ENCODE data around the gene ITPKC.
A peak's percentile ranks its signal among the peaks of the same experiment; 100 is the strongest.

The ITPKC gene

DNA sequence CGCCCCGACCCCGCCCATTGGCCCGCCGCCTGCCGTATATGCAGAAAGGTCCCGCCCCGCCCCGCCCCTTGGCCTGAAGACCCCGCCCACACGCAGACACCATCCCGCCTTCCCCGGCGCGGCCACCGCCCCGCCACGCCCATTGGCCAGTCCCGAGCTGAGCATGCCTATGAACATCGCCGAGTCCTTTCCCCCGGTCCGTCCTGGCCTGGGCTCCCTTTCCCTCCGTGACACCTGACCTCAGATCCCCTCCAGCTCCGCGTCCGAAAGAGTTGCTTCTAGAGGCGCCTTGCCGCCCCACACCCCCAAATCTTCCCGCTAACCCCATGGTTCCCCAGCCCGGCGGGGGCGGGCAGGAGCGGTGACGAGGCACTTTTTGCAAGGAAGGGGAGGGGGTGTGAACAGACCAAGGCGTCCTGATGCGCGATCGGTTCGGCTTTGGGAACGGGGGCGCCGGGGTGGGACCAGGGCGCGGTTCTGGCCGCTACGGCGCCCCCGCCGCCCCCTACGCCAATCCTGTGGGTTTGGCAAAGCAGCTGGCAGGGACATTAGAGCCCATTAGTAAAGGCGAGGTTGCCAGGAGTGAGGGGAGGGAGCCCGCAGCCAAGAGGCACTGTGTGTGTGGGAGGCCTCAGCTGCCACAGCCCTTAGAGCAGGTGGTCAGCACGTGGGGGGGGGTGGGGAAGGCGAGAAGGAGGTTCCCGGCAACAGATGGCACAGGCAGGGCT, 26.1 kb upstream of the ITPKC start:
- DNase-seq: peak; percentile 37 to 93 (median 82)

DNA sequence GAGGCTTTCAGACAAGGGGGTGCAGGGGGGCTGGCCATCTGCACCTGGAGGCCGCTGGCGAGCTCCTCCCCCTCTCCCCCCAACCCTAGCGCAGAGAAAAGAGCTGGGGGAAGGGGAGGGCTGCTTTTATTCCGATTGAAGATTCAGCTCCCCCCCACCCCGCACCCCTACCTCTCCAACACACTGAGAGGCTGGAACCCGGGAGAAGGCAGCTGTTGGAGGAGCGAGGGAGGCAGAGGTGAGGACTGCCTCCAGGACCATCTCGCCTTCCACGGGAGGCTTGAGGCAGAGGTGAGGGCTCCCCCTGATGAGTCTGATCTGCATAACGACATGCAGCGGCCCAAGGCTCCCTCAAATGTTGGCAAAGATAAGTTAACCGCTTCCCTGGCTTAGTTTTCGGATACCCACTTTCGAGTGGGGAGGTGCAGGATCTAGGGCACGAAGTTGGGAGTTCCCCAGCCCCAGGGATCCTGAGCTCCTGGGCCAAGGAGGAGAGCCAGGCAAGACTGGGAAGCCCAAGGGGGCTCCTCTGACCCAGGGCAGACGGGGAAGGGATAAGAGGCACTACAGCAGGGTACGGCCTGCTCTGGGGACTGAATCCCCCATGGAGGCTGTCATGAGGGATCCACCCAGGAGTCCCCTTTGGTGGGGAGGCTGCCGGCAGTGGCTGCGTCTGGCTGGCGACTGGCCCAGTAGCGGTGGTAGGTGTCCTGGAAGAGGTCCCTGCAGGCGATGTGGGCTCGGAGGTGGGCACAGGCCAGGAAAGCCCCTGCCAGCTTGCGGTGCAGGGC, 25.3 kb upstream of the ITPKC start:
- no peak for DNase-seq

DNA sequence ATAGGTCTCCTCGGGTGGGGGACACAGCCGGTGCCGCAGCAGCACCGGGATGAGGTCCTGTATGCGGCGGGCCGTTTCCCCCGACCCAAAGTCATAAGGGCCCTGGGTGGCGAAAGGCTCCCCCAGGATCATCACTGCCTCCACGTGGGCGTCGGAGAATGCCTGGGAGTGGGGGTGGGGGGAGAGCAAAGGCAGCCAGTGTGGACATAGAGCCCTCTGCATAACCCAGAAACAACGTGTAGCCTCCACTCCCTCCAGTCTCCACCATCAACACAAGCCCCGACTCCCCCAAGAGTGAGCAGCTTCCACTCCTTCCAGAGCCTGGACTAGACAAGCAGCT, 24.7 kb upstream of the ITPKC start:
- no peak for DNase-seq

DNA sequence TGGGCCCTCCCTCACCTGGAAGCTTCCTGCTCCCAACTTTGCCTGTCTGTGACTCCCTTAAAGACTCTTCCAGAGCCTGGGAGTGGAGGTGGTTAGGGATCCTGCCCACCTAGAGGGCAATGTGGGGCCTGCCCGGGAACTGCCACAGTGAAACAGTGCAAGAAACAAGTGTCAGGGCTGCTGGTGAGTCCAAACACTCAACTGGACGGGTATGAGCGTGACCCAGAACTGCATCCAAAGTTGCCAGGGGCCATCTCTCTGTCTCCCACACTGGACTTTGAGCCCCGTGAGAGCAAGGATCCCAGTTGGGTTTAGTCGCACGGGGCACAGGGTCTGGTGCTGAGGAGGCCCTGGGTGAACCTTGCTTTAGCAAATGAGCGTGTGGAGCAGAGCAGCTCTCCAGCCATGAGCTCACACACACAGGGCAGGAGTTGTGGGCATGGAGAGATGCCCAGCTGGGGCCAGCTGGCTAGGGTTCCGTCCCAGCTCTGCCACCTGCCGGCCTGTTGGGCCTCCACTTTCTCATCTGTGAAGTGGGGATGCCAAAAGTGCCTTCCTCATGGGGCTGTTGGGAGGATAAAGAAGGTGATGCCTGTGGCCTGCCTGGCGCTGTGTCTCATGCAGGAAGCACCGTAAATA, 23.6 kb upstream of the ITPKC start:
- peak in 1 of 14 donors; percentile 16 for DNase-seq

DNA sequence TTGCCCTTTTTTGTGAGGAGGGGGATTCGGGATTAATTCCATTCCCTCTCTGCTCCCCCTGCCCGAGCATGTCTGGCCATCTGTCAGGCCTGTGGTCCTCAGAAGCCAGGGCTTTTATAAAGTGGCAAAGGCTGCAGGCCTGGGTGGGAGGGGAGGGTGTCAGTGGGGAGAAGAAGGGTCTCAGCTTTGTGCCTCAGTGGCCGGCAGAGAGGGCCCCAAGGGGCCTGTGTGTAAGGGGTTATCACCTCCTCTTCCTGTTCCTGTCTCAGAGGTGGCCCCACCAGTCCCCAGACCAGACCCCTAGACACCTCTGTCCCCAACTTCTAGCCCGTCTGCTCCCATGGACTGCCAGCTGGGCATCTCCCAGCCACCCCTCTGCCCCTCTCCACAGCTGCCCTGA, 23.0 kb upstream of the ITPKC start:
- DNase-seq: no peak

DNA sequence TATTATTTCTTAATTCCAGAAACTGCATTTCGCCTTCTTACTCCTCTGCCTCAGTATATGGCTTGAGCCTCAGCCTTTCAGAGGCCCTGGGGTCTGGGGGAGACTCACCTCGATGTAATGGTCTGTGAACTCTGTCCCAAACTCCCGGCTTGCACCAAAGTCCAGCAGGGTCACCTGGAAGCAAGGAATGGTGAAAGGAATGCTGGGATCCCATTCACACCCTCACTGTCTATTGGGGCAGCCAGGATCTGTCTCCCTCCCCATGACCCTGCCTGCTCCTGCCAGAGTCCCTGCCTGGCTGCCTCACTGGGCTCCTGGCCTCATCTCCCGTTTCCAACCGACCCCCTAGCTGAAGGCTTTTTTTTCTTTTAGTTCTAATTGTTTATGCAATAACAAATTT, 21.0 kb upstream of the ITPKC start:
- no peak for DNase-seq

DNA sequence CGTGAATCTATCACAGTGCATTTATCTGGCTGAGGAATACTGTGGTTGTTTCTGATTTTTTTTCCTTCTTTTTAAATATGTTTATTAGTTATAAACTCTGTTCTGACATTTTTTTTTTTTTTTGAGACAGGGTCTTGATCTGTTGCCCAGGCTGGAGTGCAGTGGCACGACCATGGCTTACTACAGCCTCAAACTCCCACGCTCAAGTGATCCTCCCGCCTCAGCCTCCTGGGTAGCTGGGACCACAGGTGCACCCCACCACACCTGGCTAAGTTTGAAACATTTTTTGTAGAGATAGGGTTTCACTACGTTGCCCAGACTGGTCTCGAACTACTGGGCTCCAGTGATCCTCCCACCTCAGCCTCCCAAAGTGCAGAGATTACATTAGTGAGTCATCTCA, 19.9 kb upstream of the ITPKC start:
- no peak for DNase-seq

DNA sequence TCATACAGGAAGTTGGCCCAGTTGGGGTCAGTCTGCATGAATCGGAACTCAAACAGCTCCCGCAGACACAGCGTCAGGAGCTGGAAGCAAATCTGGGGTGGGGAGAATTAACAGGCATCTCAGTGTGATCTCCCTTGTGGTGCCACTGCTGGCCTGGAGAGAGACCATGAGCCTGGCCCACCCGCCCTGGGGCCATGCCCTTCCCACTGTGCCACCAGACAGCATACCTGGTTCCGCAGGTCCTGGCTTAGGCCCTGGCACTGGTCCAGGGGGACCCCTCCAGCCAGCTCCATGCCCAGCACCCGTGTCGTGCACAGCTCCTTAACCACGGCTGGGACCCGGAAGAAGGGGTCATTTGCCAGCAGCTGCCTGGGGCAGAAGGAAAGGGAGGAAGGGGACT, 16.8 kb upstream of the ITPKC start:
- no peak for DNase-seq

DNA sequence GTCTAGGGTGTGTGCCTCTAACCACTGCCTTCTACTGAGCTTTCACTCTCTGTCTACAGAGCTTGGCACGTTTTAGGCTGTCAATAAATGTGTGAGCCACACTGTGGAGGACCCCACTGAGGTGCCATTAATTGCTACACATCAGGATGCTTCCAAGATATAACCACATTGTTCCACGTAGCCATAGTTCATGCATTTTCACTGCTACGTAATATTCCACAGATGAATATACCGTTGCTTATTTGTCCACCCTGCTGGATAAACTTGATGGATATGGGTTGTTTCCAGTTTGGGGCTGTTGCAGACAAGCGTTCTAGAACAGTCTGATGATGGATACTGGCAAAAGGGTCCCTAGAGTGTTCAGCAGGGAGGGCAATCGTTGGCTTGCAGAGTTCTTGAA, 15.2 kb upstream of the ITPKC start:
- no peak for DNase-seq

DNA sequence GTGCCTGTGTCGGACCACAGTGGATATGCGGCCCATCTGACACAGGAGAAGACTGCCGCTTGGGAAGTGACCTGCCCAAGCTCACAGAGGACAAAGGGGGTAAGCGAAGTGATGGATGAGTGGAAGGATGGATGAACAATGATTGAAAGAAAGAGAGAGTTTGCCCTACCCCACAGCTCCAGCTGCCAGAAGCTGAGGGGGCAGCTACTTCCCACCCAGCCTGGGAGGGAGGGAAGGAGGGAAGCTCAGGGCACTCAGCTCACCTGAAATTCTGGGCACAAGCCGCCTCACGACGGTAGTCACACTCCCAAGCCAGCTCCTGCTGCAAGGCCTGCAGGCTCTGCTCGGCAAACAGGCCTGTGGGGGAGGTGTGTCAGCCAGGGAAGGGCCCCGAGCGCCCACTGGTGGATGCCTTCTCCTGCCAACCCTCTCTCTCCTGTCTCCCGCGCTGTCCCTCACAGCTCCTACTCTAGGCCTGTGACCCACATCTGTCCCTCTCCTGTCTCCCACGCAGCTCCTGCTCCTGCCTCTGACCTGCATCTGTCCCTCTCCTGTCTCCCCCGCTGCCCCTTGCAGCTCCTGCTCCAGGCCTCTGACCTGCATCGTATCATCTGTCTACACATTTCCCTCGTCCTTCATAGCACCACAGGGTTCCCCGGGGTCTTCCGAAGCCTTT, 14.4 kb upstream of the ITPKC start:
- DNase-seq: peak in 2 of 14 donors; percentile 20 to 83

DNA sequence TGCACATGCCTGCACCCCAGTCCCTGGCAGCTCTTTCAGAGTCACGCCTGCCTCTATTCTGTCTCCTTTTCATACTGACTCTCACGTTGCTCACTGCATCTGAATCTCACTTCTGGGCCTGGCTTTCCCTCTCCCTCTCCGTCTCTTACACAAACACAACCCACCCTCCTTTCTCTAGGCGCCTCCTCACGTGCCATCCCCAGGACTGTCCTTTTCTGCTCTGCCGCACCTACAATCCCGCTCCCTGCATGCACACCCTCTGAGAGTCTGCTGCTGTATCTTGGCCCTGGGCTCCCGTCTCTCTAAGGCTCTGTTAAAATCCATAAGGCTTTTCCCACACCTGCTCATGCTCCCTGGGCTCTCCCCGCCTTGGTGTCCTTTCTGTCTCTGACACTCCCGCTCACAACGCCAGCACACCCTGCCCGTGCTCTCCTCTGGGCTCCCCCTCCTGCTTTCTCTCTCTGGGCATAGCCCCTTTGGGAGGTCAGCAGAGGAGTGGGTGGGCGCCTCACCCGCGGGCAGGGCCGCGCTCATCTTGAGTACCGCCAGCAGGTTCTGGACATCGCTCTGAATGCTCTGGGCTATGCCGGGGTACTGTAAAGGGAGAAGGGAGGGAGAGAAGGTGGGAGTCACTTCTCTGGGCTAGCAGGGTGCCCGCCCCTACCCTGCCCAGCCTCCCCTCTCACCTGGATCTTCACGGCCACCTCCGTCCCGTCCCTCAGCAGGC, 13.7 kb upstream of the ITPKC start:
- DNase-seq: peak in 1 of 14 donors; percentile 61

DNA sequence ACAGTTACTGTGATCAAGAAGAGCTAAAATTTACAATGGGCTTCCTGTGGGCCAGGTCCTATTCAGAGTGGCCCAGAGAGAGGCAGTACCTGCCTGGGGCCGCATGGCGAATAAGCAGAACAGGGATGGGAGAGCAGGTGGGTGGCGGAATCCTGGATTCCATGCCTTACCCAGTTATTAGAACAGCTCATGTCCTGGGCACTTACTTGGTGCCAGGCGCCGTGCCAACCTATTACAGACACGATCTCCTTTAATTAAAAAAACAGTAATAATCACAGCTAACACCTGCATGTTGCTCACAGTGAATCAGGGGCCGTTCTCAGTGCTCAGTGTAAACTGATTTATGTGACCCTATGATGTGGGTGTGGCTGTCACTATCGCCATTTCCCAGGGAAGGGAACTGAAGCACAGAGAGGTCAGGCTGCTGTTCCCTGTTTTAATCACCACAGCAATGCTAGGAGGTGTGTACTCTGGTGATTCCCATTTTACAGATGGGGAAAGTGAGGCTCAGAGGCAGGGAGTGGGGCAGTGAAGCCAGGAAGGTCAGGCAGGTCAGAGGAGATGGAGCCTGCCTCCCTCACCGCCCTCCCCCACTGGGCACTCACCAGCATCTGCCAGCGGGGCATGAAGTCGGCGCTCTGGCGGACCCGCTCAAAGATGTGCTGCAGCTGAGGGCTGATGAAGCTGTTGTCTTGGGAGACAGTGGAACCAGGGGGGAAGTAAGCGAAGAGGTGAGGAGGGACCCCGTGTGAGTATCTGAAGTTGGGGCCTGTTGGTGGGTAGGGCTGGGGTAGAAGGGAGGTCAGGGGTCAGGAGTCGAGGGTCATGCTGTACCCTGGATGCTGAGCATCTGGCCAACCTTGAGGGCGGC, 12.2 kb upstream of the ITPKC start:
- DNase-seq: no peak

DNA sequence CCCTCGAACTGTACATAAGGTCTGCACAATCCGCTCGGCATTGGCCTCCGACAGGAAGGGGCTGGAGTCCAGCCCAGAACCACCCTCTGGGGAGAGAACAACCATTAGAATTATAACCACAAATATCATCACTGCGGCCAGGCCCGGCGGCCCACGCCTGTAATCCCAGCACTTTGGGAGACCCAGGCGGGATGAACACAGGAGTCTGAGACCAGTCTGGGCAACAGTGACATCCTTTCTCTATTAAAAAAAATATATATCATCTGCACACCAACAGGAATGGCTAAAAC, 11.6 kb upstream of the ITPKC start:
- no peak for DNase-seq

DNA sequence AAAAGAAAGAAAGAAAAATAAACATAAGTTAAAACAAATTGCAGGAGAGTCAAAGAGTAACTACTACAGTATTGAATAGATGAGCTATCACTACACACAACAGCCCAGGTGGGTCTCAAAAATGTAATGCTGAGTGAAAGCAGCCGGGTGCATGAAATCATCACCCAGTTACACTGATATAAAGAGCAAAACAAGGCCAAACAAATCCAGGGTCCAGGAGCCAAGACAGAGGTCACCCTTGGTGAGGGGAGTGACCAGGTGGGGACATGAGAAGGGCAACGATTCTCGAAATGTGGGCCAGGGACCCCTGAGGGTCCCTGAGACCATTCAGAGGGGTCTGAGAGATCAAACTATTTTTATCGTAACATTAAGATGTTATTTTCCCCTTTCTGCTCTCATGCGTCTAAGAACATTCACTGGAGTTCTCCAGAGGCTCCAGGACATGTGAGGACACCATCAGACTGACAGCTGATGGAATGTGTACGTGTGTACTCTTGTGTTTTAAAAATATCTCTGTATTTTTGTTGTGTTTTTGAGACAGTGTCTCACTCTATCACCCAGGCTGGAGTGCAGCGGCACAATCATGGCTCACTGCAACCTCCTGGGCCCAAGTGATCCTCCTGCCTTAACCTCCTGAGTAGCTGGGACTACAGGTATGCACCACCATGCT, 10.8 kb upstream of the ITPKC start:
- DNase-seq: no peak

DNA sequence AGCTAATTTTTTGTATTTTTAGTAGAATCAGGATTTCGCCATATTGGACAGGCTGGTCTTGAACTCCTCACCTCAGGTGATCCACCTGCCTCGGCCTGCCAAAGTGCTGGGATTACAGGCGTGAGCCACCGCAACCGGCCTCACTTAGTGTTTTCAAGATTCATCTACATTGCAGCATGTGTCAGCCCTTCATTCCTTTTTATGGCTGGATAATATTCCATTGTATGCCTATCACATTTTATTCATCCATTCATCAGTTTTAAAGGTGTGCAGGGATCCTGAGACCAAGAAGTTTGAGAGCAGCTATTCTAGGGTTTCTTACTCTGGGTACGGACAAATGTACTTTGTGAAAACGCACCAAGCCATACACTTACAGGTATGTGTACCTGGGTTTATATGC, 9.3 kb upstream of the ITPKC start:
- no peak for DNase-seq

DNA sequence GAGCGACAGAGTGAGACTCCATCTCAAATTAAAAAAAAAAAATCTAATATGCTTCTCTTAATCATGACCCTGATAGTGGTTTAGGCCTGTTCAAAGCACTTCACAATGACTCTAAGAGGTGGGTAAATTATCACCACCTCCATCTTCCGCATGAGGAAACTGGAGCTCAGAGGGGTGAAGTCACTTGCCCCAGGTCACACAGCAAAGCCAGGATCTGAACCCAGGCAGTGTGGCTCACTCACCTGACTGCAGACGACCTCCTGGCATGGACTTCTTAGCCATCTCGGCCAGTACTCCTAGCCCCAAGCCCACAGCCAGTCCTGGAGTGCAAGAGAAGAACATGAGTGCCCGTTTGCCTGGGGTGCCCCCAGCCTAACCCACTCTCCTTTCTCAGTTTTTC, 7.1 kb upstream of the ITPKC start:
- no peak for DNase-seq

DNA sequence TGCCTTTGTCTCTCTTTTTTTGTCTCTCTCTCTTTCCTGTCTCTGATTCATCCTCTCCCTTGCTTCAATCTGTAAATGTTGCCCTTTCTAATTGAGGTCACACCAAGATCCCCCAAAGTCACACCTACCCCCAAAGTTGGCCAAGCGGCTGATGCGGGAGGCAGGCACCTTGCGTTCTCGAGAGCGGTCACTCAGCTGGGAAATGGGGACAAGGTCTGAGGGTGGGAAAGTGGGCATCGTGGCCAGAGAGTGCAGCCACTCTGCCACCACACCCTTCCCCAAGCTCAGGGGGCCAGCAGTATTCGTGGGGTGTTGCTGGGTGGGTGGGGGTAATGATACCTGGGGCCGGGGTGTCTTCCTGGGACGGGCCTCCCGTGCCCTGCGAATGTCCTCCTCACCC, 3.0 kb upstream of the ITPKC start:
- DNase-seq: no peak

DNA sequence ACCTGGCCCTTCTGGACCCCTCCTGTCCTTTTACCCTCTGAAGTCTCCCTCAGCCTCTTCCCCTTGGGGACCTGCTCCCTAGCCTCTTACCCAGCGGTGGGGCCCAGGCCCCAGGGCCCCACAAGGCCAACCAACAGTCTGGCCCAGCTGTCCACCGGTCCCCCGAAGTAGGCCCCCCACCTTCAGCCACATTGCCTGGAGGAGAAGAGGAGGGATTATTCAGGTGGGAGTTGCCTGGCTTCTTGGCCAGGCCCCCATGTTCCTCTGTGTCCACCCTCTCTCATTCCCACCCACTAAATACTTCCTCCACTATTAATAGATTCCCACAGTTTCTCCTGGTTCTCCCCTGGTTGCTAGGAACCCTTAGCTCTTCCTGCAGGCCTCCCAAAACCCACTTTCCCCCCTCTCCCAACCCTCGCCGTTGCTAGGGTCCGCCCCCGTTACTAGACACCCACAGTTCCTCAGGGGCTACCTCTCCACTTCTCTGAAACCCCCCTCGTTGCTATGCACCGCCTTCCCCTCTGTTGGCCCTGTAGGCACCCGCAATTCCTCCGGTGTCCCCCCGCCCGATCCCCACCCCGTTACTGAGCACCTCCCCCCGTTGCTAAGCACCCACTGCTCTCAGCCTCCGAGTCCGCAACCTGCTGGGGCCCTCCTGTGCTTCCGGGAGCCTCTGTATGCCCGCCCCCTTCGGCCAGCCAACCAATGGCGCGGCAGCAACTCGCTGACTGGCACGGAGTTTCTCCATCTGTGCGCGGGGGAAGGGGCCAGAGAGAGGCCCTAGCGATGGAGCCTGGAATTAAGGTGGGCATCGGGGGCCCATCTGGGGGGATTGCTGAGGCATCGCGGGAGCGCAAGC, 2.2 kb upstream of the ITPKC start:
- DNase-seq: peak; percentile 63 to 96 (median 90)

DNA sequence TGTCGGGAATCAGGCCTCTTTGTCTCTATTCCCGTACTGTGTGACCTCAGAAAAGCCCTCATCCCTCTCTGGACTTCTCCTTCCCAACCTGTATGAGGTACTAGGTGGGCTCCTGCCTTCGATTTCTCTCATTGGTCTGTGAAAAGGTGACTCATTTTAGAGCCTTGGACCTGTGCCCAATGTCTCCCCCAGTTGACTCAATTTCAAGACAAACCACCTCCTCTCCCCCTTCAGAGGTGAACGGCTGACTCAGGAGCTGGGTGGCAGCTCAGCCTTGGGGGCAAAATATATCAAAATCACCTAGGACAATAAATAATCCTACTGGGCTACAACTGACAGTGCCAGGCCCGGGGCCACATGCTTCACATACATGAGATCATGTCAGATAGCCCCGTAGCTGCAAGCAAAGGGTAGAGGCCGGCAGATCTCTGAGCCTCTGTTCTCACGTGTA, 856 bp upstream of the ITPKC start:
- DNase-seq: peak in 2 of 14 donors; percentile 45 to 54

DNA sequence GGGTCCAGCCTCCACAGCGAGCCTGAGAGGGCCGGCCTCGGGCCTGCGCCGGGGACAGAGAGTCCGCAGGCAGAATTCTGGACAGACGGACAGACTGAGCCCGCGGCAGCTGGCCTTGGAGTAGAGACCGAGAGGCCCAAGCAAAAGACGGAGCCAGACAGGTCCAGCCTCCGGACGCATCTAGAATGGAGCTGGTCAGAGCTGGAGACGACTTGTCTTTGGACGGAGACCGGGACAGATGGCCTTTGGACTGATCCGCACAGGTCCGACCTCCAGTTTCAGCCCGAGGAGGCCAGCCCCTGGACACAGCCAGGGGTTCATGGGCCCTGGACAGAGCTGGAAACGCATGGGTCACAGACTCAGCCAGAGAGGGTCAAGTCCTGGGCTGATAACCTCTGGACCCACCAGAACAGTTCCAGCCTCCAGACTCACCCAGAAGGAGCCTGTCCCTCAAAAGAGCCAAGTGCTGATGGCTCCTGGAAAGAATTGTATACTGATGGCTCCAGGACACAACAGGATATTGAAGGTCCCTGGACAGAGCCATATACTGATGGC, 490 bp downstream of the ITPKC start:
- DNase-seq: peak in 4 of 14 donors; percentile 45 to 63 (median 56)
